ENCODE measurements around the gene GIPC3. TPM values are rescaled to one million over a fixed set of nuclear protein-coding genes. Genes with fewer than 3 reads are reported as not detected.

The GIPC3 gene
- total and polyA plus RNA-seq, 4 experiments from 2014 or later, result 0.45 to 0.70 (median 0.64) TPM; not detected in 1

GRCh38 chr19:3572132-3572854, 13.0 kb upstream of the GIPC3 start:
- H3K27me3 Mint-ChIP-seq, result no peaks in the 10 kb centered on the region
- CTCF ChIA-PET (ENCODE audit: partially characterized antibody), result no interaction called here
- peak overlapping the region; percentile 44 for H3K27ac ChIP-seq (ENCODE audit: low read depth, low read length)

GRCh38 chr19:3572855-3573161, 12.5 kb upstream of the GIPC3 start, which contains the start of gene HMG20B:
HMG20B (plus strand) TSS chr19:3572944; CDS start chr19:3573310, 366 bp downstream.
- peak within 1 kb of the TSS; percentile 36 to 92 (median 77) for H3K27ac Mint-ChIP-seq
- H3K4me3 Mint-ChIP-seq, result peak within 1 kb of the TSS; percentile 75 to 86 (median 80)
- no peak for DNase-seq
- H3K9me3 Mint-ChIP-seq, result no peaks in the 10 kb centered on the region
- H3K27me3 Mint-ChIP-seq, result no peaks in the 10 kb centered on the region
- Histone ChIP-seq H3K4me1 (ENCODE audit: insufficient read depth, low read length) (peaks cover 15% of the 10 kb centered on the region), H3K4me3 (ENCODE audit: low read length in 2 of 2) (peak within 1 kb of the TSS; percentile 57 to 68), H3K27me3 (ENCODE audit: insufficient read depth, low read length) (no peaks in the 10 kb centered on the region), H3K27ac (ENCODE audit: low read depth, low read length) (peak within 1 kb of the TSS; percentile 64), H3K36me3 (ENCODE audit: insufficient read depth, low read length) (no peaks in the 10 kb centered on the region), H3K9me3 (ENCODE audit: control insufficient read depth in 1 of 2, low read length in 2 of 2) (no peaks in the 10 kb centered on the region)
- CTCF ChIA-PET (ENCODE audit: partially characterized antibody), result no interaction called here
- POLR2A ChIA-PET (ENCODE audit: partially characterized antibody), result interaction anchor here (2.4 to 5.8 kb wide), 2 partner anchors 16 to 26 kb away, joined by 6 to 54 read pairs; partner anchors contain the start of gene MFSD12
- peaks cover 5 to 23% (median 17%) of the 10 kb centered on the region in 4 donors for H3K4me1 Mint-ChIP-seq
- peaks cover 8 to 11% of the 10 kb centered on the region in 2 donors for H3K36me3 Mint-ChIP-seq
- intact Hi-C loops (cut with micrococcal nuclease), result loop anchor here (1.0 to 10.0 kb wide), 5 partner anchors 16 to 492 kb away; partner anchors contain the start of genes FZR1, MFSD12 and ZBTB7A

More at GRCh38 chr19:3572132-3572854, 13.0 kb upstream of the GIPC3 start:
- no peaks in the 10 kb centered on the region for H3K9me3 Mint-ChIP-seq
- intact Hi-C loops (cut with micrococcal nuclease), result loop anchor here (1.0 to 10.0 kb wide), 5 partner anchors 15 to 493 kb away; partner anchors contain the start of genes FZR1, MFSD12 and ZBTB7A
- peak; percentile 97 to 100 (median 98) for DNase-seq
- POLR2A ChIA-PET (ENCODE audit: partially characterized antibody), result interaction anchor here (5.8 kb wide), 1 partner anchor 15 kb away, joined by 54 read pairs; the partner anchor contains the start of gene MFSD12
- peak overlapping the region; percentile 75 to 86 (median 78) for H3K4me3 Mint-ChIP-seq
- H3K4me3 ChIP-seq (ENCODE audit: low read length in 2 of 2), result peak overlapping the region; percentile 57 to 60
- peaks cover 8 to 11% of the 10 kb centered on the region in 2 donors for H3K36me3 Mint-ChIP-seq
- H3K27me3 ChIP-seq (ENCODE audit: insufficient read depth, low read length), result no peaks in the 10 kb centered on the region
- H3K4me1 Mint-ChIP-seq, result peaks cover 5 to 23% (median 17%) of the 10 kb centered on the region in 4 donors
- peaks cover 15% of the 10 kb centered on the region for H3K4me1 ChIP-seq (ENCODE audit: insufficient read depth, low read length)
- no peaks in the 10 kb centered on the region for H3K36me3 ChIP-seq (ENCODE audit: insufficient read depth, low read length)
- no peaks in the 10 kb centered on the region for H3K9me3 ChIP-seq (ENCODE audit: control insufficient read depth in 1 of 2, low read length in 2 of 2)
- H3K27ac Mint-ChIP-seq, result peak overlapping the region; percentile 33 to 92 (median 77)

- Histone ChIP-seq H3K36me3 (ENCODE audit: insufficient read depth, low read length) (no peaks in the 10 kb centered on the region), H3K9me3 (ENCODE audit: control insufficient read depth in 1 of 2, low read length in 2 of 2) (no peaks in the 10 kb centered on the region), H3K27me3 (ENCODE audit: insufficient read depth, low read length) (no peaks in the 10 kb centered on the region), H3K27ac (ENCODE audit: low read depth, low read length) (peak overlapping the region; percentile 64), H3K4me3 (ENCODE audit: low read length in 2 of 2) (peak overlapping the region in 1 of 2 donors; percentile 68), H3K4me1 (ENCODE audit: insufficient read depth, low read length) (peaks cover 15% of the 10 kb centered on the region)
- CTCF ChIA-PET (ENCODE audit: partially characterized antibody), result interaction anchor here (2.2 kb wide), 1 partner anchor 12 kb away, joined by 10 read pairs; the partner anchor contains the start of gene GIPC3
- H3K27ac Mint-ChIP-seq, result peak overlapping the region in 3 of 7 donors; percentile 53 to 84 (median 76)
- H3K9me3 Mint-ChIP-seq, result no peaks in the 10 kb centered on the region
- no peak for DNase-seq
- H3K4me1 Mint-ChIP-seq, result peaks cover 5 to 23% (median 17%) of the 10 kb centered on the region in 4 donors
- no peaks in the 10 kb centered on the region for H3K27me3 Mint-ChIP-seq
- H3K36me3 Mint-ChIP-seq, result peaks cover 8 to 11% of the 10 kb centered on the region in 2 donors
- intact Hi-C loops (cut with micrococcal nuclease), result loop anchor here (5.0 to 10.0 kb wide), 3 partner anchors 66 to 491 kb away; partner anchors contain the start of genes FZR1 and ZBTB7A
- POLR2A ChIA-PET (ENCODE audit: partially characterized antibody), result interaction anchor here (1.1 to 5.8 kb wide), 3 partner anchors 16 to 26 kb away, joined by 3 to 54 read pairs (median 6); partner anchors contain the start of gene MFSD12
- peak overlapping the region; percentile 72 to 83 (median 76) for H3K4me3 Mint-ChIP-seq
Observed at GRCh38 chr19:3573162-3573857, 12.0 kb upstream of the GIPC3 start.

GRCh38 chr19:3573858-3574637, 11.2 kb upstream of the GIPC3 start:
- Histone ChIP-seq H3K9me3 (ENCODE audit: control insufficient read depth in 1 of 2, low read length in 2 of 2) (no peaks in the 10 kb centered on the region), H3K27ac (ENCODE audit: low read depth, low read length) (peak overlapping the region; percentile 64), H3K4me3 (ENCODE audit: low read length in 2 of 2) (peak overlapping the region in 1 of 2 donors; percentile 68), H3K27me3 (ENCODE audit: insufficient read depth, low read length) (no peaks in the 10 kb centered on the region), H3K4me1 (ENCODE audit: insufficient read depth, low read length) (peaks cover 15% of the 10 kb centered on the region), H3K36me3 (ENCODE audit: insufficient read depth, low read length) (no peaks in the 10 kb centered on the region)
- peak overlapping the region; percentile 72 to 83 (median 76) for H3K4me3 Mint-ChIP-seq
- peaks cover 5 to 23% (median 17%) of the 10 kb centered on the region in 4 donors for H3K4me1 Mint-ChIP-seq
- peaks cover 8 to 11% of the 10 kb centered on the region in 2 donors for H3K36me3 Mint-ChIP-seq
- peak overlapping the region in 6 of 7 donors; percentile 36 to 91 (median 71) for H3K27ac Mint-ChIP-seq
- no peaks in the 10 kb centered on the region for H3K9me3 Mint-ChIP-seq
- CTCF ChIA-PET (ENCODE audit: partially characterized antibody), result interaction anchor here (1.4 to 2.2 kb wide), 2 partner anchors 11 to 18 kb away, joined by 3 to 10 read pairs; partner anchors contain the start of gene GIPC3
- POLR2A ChIA-PET (ENCODE audit: partially characterized antibody), result interaction anchor here (1.1 to 5.8 kb wide), 3 partner anchors 17 to 27 kb away, joined by 3 to 54 read pairs (median 6); partner anchors contain the start of gene MFSD12
- intact Hi-C loops (cut with micrococcal nuclease), result loop anchor here (5.0 to 10.0 kb wide), 3 partner anchors 67 to 491 kb away; partner anchors contain the start of genes FZR1 and ZBTB7A
- DNase-seq, result peak; percentile 67 to 88 (median 78)
- H3K27me3 Mint-ChIP-seq, result no peaks in the 10 kb centered on the region

GRCh38 chr19:3575260-3575741, 10.0 kb upstream of the GIPC3 start:
- no peaks in the 10 kb centered on the region for H3K36me3 ChIP-seq (ENCODE audit: insufficient read depth, low read length)
- no peaks in the 10 kb centered on the region for H3K9me3 ChIP-seq (ENCODE audit: control insufficient read depth in 1 of 2, low read length in 2 of 2)
- CTCF ChIA-PET (ENCODE audit: partially characterized antibody), result interaction anchor here (0.9 to 2.2 kb wide), 4 partner anchors 10 to 26 kb away, joined by 3 to 10 read pairs (median 4); partner anchors contain the start of genes GIPC3 and MFSD12
- peaks cover 8 to 11% of the 10 kb centered on the region in 2 donors for H3K36me3 Mint-ChIP-seq
- intact Hi-C loops (cut with micrococcal nuclease), result loop anchor here (10.0 kb wide), 1 partner anchor 490 kb away; the partner anchor contains the start of gene ZBTB7A
- H3K4me1 Mint-ChIP-seq, result peaks cover 5 to 23% (median 17%) of the 10 kb centered on the region in 4 donors
- no peaks in the 10 kb centered on the region for H3K27me3 Mint-ChIP-seq
- peak in 2 of 5 donors; percentile 21 to 25 for DNase-seq
- H3K27me3 ChIP-seq (ENCODE audit: insufficient read depth, low read length), result no peaks in the 10 kb centered on the region
- H3K4me3 Mint-ChIP-seq, result peak overlapping the region in 7 of 8 donors; percentile 15 to 69 (median 35)
- POLR2A ChIA-PET (ENCODE audit: partially characterized antibody), result interaction anchor here (2.4 to 5.8 kb wide), 2 partner anchors 18 to 28 kb away, joined by 6 to 54 read pairs; partner anchors contain the start of gene MFSD12
- H3K4me3 ChIP-seq (ENCODE audit: low read length in 2 of 2), result no peak overlapping the region
- H3K27ac ChIP-seq (ENCODE audit: low read depth, low read length), result no peak overlapping the region
- H3K27ac Mint-ChIP-seq, result peak overlapping the region in 3 of 7 donors; percentile 41 to 76 (median 64)
- peaks cover 15% of the 10 kb centered on the region for H3K4me1 ChIP-seq (ENCODE audit: insufficient read depth, low read length)
- no peaks in the 10 kb centered on the region for H3K9me3 Mint-ChIP-seq
